ENCODE measurements around the gene ERN1.

The ERN1 gene

GRCh38 chr17:64151016-64151368 lies 21.0 kb upstream of the ERN1 start:
- H3K4me3 ChIP-seq (ENCODE audit: low read depth, low read length), result no peak overlapping the region
- no peak for DNase-seq (ENCODE audit: low read depth)
- TF ChIP-seq MAX (IDR thresholded peaks at IDR 0.05; ENCODE audit: low read depth, low read length) (no peak), CTCF (IDR thresholded peaks at IDR 0.05; ENCODE audit: low read depth, low read length) (no peak)

GRCh38 chr17:64150237-64151015 lies 20.5 kb upstream of the ERN1 start:
- TF ChIP-seq POLR2A (IDR thresholded peaks at IDR 0.05; ENCODE audit: extremely low read depth, insufficient read length), result no peak
- peak; percentile 68 for DNase-seq (ENCODE audit: low read depth)

GRCh38 chr17:64149196-64149595 lies 19.3 kb upstream of the ERN1 start:
- H3K4me3 ChIP-seq (ENCODE audit: low read depth, low read length), result no peak overlapping the region
- no peak for DNase-seq (ENCODE audit: low read depth)
- TF ChIP-seq POLR2A (IDR thresholded peaks at IDR 0.05; ENCODE audit: extremely low read depth, insufficient read length) (no peak), MAX (IDR thresholded peaks at IDR 0.05; ENCODE audit: low read depth, low read length) (no peak), CTCF (IDR thresholded peaks at IDR 0.05; ENCODE audit: low read depth, low read length) (no peak), MYC (IDR thresholded peaks at IDR 0.05; ENCODE audit: low read depth, low read length) (no peak)

More at GRCh38 chr17:64150237-64151015, 20.5 kb upstream of the ERN1 start:
- H3K4me3 ChIP-seq (ENCODE audit: low read depth, low read length), result no peak overlapping the region

GRCh38 chr17:64148699-64149098 lies 18.8 kb upstream of the ERN1 start:
- TF ChIP-seq CTCF (IDR thresholded peaks at IDR 0.05; ENCODE audit: low read depth, low read length) (no peak), MYC (IDR thresholded peaks at IDR 0.05; ENCODE audit: low read depth, low read length) (no peak), MAX (IDR thresholded peaks at IDR 0.05; ENCODE audit: low read depth, low read length) (no peak), POLR2A (IDR thresholded peaks at IDR 0.05; ENCODE audit: extremely low read depth, insufficient read length) (no peak)
- no peak overlapping the region for H3K4me3 ChIP-seq (ENCODE audit: low read depth, low read length)
- peak; percentile 69 for DNase-seq (ENCODE audit: low read depth)

GRCh38 chr17:64148017-64148631 lies 18.2 kb upstream of the ERN1 start:
- peak overlapping the region; percentile 99 for H3K4me3 ChIP-seq (ENCODE audit: low read depth, low read length)
- DNase-seq (ENCODE audit: low read depth), result peak; percentile 54
- TF ChIP-seq CTCF (IDR thresholded peaks at IDR 0.05; ENCODE audit: low read depth, low read length) (no peak), POLR2A (IDR thresholded peaks at IDR 0.05; ENCODE audit: extremely low read depth, insufficient read length) (no peak), MAX (IDR thresholded peaks at IDR 0.05; ENCODE audit: low read depth, low read length) (no peak), MYC (IDR thresholded peaks at IDR 0.05; ENCODE audit: low read depth, low read length) (no peak)

- DNase-seq (ENCODE audit: low read depth), result peak; percentile 54
- TF ChIP-seq POLR2A (IDR thresholded peaks at IDR 0.05; ENCODE audit: extremely low read depth, insufficient read length) (peak; percentile 21), MAX (IDR thresholded peaks at IDR 0.05; ENCODE audit: low read depth, low read length) (peak; percentile 67), CTCF (IDR thresholded peaks at IDR 0.05; ENCODE audit: low read depth, low read length) (no peak), MYC (IDR thresholded peaks at IDR 0.05; ENCODE audit: low read depth, low read length) (peak; percentile 25; the same call in 1 of the 2 replicates)
Measured at GRCh38 chr17:64147110-64148016, 17.4 kb upstream of the ERN1 start.

More at GRCh38 chr17:64147110-64148016, 17.4 kb upstream of the ERN1 start:
- peak overlapping the region; percentile 99 for H3K4me3 ChIP-seq (ENCODE audit: low read depth, low read length)

Data from NB4 (cell line).